Suprapubic skin (tissue), 3 donors: ENCODE results near the gene ZBTB48.

Experiments
- CTCF ChIP-seq, 2 donors: fragments of 200-600 bp in 1 of 2; fragments of 450-650 bp in 1 of 2; sonication (generic) in 1 of 2; IDR thresholded peaks; one replicate each; pipeline ENCODE4 v1.5.1; 2016 to 2019; ENCODE audit warnings: antibody characterized with exemption in 2 of 2, mild to moderate bottlenecking in 1 of 2, moderate library complexity in 1 of 2
- POLR2A ChIP-seq, 2 donors: fragments of 450-650 bp; IDR thresholded peaks; one replicate each; pipeline ENCODE4 v1.6.1; 2017; ENCODE audit warnings: antibody characterized with exemption in 2 of 2, mild to moderate bottlenecking in 2 of 2, moderate library complexity in 2 of 2

- TF ChIP-seq POLR2A (IDR thresholded peaks at IDR 0.05) (no peak), CTCF (IDR thresholded peaks at IDR 0.05) (no peak)
These were observed 58.0 kb downstream of the ZBTB48 start for GRCh38 chr1:6637770-6638169.
